Type B pancreatic cell (in vitro differentiated cells): ENCODE measurements around the gene ANKUB1. TPM values are rescaled to one million over a fixed set of nuclear protein-coding genes. Genes with fewer than 3 reads are reported as not detected.

Experiments
- DNase-seq: peaks from one replicate; pipeline ENCODE4 v3.0.0; 2021; ENCODE audit warnings: mixed read lengths; ENCODE audit not compliant: unreplicated experiment; ENCODE audit errors: extremely low spot score
- H3K27ac Mint-ChIP-seq: 2 replicates; pipeline ENCODE4 v1.8.0; 2021; ENCODE audit warnings: mild to moderate bottlenecking, mixed read lengths
- H3K27me3 Mint-ChIP-seq: 2 replicates; pipeline ENCODE4 v1.8.0; 2021; ENCODE audit warnings: mixed read lengths
- H3K36me3 Mint-ChIP-seq: 2 replicates; pipeline ENCODE4 v1.8.0; 2021; ENCODE audit warnings: mixed read lengths
- H3K4me1 Mint-ChIP-seq: one replicate; pipeline ENCODE4 v1.8.0; 2021; ENCODE audit warnings: mixed read lengths; ENCODE audit not compliant: unreplicated experiment
- H3K4me3 Mint-ChIP-seq: 2 replicates; pipeline ENCODE4 v1.8.0; 2021; ENCODE audit warnings: mild to moderate bottlenecking, mixed read lengths
- H3K9me3 Mint-ChIP-seq: 2 replicates; pipeline ENCODE4 v1.8.0; 2021; ENCODE audit warnings: mixed read lengths
- CTCF ChIP-seq: fragments of 200-600 bp; sonication (generic); conservative IDR thresholded peaks from 2 replicates; pipeline ENCODE4 v1.5.0; 2021; ENCODE audit warnings: antibody characterized with exemption, mild to moderate bottlenecking
- total RNA-seq: library from RNA; stranded (reverse); gene quantifications from 2 replicates; pipeline ENCODE4 v1.2.1, GENCODE V29; 2021; ENCODE audit warnings: low replicate concordance

Gene ANKUB1
- total RNA-seq, 1 donor from 2014 or later, result 0.82 TPM

- Mint-ChIP-seq H3K27me3 (no peaks in the 10 kb centered on the region), H3K4me1 (peaks cover 25% of the 10 kb centered on the region), H3K36me3 (peaks cover 20% of the 10 kb centered on the region), H3K9me3 (no peaks in the 10 kb centered on the region), H3K4me3 (no peak overlapping the region), H3K27ac (no peak overlapping the region)
- DNase-seq, result no peak
- no peak for TF ChIP-seq CTCF
Observed at GRCh38 chr3:149819432-149819831, 27.1 kb upstream of the ANKUB1 start.

GRCh38 chr3:149816986-149817385 is 24.6 kb upstream of the ANKUB1 start:
- TF ChIP-seq CTCF, result no peak
- Mint-ChIP-seq H3K27ac (no peak overlapping the region), H3K4me3 (no peak overlapping the region), H3K36me3 (peaks cover 15% of the 10 kb centered on the region), H3K4me1 (peaks cover 35% of the 10 kb centered on the region), H3K9me3 (no peaks in the 10 kb centered on the region), H3K27me3 (no peaks in the 10 kb centered on the region)
- no peak for DNase-seq

GRCh38 chr3:149816311-149816710 is 24.0 kb upstream of the ANKUB1 start:
- Mint-ChIP-seq H3K4me3 (no peak overlapping the region), H3K36me3 (peaks cover 9% of the 10 kb centered on the region), H3K4me1 (peaks cover 35% of the 10 kb centered on the region), H3K27ac (no peak overlapping the region), H3K27me3 (no peaks in the 10 kb centered on the region), H3K9me3 (no peaks in the 10 kb centered on the region)
- TF ChIP-seq CTCF, result no peak
- DNase-seq, result no peak

GRCh38 chr3:149815728-149816127 is 23.4 kb upstream of the ANKUB1 start:
- Mint-ChIP-seq H3K27me3 (no peaks in the 10 kb centered on the region), H3K9me3 (no peaks in the 10 kb centered on the region), H3K36me3 (peaks cover 8% of the 10 kb centered on the region), H3K4me3 (peak overlapping the region; percentile 43), H3K27ac (no peak overlapping the region), H3K4me1 (peaks cover 35% of the 10 kb centered on the region)
- no peak for DNase-seq
- TF ChIP-seq CTCF, result no peak

GRCh38 chr3:149815321-149815720 is 23.0 kb upstream of the ANKUB1 start:
- H3K4me1 Mint-ChIP-seq, result peaks cover 35% of the 10 kb centered on the region
- peaks cover 8% of the 10 kb centered on the region for H3K36me3 Mint-ChIP-seq
- no peak for TF ChIP-seq CTCF
- H3K9me3 Mint-ChIP-seq, result no peaks in the 10 kb centered on the region
- peak overlapping the region; percentile 98 for H3K4me3 Mint-ChIP-seq
- no peaks in the 10 kb centered on the region for H3K27me3 Mint-ChIP-seq
- no peak for DNase-seq
- peak overlapping the region; percentile 99 for H3K27ac Mint-ChIP-seq
